HG03175 (cell line): Measurements from ENCODE around the gene BPGM.
"Not testable (repeated sequence)": the region's sequence is repeated elsewhere in the genome, so short reads cannot be mapped to it uniquely, and the experiment has no call there.

Source experiments
- ATAC-seq: cut with Tn5 transposase; IDR thresholded peaks from one replicate; pipeline ENCODE4 v1.9.1; 2021; ENCODE audit warnings: mild to moderate bottlenecking, moderate library complexity; ENCODE audit not compliant: unreplicated experiment

Gene BPGM

GRCh38 chr7:134662166-134662870 lies 15.7 kb downstream of the BPGM start:
- no peak for ATAC-seq

DNA sequence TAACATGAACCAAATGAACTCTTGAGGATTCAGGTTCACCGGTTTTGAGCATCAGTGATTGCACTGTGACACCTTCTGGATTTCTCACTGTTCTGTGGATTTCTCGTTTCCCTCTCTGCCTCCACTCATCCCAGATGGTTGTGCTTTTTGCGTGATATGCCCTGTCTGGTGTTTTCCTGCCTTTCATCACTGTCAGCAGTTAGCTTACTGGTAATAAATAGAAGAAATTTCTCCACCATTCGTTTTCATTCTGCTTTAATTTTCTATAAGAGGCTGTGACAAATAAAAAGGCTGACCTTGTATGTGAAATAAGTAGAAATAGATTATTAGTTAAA lies 16.2 kb downstream of the BPGM start:
- ATAC-seq, result no peak

GRCh38 chr7:134665045-134665444 lies 18.4 kb downstream of the BPGM start:
- ATAC-seq, result not testable (repeated sequence)

DNA sequence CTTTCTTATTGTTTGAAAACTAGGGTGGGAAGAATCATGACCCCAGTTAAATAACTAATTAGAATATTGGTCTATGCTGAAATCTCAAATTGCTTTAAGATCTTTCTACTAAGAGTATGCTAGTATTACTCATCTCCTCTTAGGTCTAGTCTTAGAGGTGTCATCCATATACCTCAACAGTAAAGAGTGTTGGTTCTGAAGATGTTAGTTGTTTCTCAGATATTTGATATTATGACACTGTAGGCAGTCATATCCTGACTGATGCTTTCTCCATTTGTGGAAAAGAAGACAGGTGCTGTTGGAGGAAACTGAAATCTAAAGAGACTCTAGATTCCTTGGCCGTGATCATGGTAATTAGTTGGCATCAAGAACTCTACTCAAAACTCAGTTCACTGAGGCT lies 21.2 kb downstream of the BPGM start:
- ATAC-seq, result no peak

DNA sequence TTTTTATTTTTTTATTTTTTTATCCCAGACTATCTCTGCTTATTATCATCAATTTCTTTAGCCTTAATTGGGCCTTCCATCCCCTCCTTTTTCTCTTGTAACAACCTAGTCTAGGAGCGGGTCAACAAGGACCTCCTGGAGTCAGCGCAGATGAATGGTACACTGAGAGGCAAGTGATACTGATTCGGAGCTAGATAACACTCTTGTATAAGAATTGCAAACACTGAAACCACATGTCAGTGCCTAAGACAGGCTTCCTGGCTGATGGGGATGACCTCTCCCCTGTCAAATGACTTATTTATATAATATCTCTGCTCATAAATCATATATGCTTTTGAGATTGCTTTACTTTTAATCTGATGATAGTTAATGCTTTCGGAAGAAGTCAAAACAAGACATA lies 22.7 kb downstream of the BPGM start:
- no peak for ATAC-seq

DNA sequence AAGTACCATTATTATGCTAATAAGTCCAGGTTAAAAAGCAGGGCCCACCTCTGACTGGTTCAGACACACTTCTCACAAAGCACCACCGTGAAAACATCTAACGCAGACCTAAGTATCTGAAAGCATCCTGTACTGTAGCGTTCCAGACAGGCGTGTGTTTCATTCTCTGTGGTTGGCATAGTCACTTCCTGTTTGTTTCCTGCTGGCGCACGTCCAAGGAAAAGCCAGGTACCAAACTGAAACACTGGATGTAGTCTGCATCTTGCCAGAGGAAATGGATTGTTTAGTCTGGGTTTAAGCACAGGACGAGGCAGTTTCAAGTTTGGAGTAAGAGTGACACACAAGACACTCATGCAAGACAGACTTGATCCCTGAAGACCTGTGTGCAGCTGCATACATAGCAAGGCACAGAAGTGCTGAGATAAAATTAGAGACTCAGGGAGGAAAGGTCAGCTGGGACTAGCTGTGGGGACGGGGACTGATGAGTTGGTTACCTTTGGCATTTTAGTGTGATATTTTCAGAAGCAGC lies 23.3 kb downstream of the BPGM start:
- ATAC-seq, result peak; percentile 72

GRCh38 chr7:134671609-134672008 lies 25.0 kb downstream of the BPGM start:
- ATAC-seq, result no peak

GRCh38 chr7:134674424-134674823 lies 27.8 kb downstream of the BPGM start:
- no peak for ATAC-seq

GRCh38 chr7:134676743-134677142 lies 30.1 kb downstream of the BPGM start:
- ATAC-seq, result no peak

DNA sequence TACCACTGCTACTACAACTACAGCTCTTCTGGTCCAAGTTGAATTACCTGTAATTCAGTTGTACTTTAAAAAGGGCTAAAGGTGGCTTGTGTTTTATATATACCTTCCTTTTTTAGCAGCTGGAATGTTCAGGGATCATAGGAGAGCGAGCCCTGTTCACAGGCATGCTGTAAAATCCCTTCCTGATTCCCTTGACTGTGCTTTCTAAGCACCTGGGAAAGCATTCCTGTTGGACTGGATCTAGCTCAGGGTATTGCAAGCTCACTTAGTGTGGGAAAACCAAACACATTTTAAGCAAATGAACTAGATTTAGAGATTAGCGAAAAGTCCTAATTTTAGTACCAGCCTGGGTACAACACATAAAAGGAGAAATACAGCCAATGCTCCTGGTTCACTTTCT lies 31.5 kb downstream of the BPGM start:
- no peak for ATAC-seq

DNA sequence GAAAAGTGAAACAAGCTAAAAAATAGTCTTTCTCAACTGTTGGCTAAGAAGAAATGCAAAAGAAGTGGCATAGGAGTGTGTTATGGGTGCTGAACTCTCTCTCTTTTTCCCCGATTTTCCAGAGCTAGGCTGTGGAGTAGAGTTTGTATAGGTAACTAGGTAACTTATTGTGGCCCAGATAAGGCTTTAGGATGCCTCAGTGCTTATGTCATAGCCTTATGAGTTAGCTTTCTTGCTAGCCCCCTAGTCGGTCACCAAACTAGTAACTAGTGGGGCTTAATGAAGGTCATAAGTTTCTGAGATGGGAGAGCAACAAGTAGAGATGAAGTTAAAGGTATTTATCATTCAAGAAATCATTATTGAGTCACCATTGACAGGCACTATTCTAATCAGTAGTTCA lies 32.4 kb downstream of the BPGM start:
- no peak for ATAC-seq

DNA sequence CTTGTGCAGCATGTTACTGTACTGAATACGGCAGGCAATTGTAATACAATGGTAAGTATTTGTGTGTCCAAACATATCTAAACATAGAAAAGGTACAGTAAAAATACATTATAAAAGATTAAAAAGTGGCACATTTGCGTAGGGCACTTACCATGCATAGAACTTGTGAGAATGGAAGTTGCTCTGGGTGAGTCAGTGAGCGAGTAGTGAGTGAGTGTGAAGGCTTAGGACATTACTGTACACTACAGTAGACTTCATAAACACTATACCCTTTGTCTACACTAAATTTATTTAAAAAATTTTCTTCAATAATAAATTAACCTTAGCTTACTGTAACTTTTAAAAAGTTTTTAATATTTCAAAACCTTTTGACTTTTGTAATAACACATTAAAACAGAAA lies 37.5 kb downstream of the BPGM start:
- ATAC-seq, result no peak

GRCh38 chr7:134685250-134685649 lies 38.6 kb downstream of the BPGM start:
- no peak for ATAC-seq

- ATAC-seq, result no peak
These were observed 40.1 kb downstream of the BPGM start for GRCh38 chr7:134686786-134687185.

GRCh38 chr7:134689550-134689949 lies 42.9 kb downstream of the BPGM start:
- not testable (repeated sequence) for ATAC-seq

GRCh38 chr7:134690016-134690415 lies 43.4 kb downstream of the BPGM start:
- no peak for ATAC-seq

- ATAC-seq, result no peak
These were observed 44.2 kb downstream of the BPGM start for GRCh38 chr7:134690614-134691504.

DNA sequence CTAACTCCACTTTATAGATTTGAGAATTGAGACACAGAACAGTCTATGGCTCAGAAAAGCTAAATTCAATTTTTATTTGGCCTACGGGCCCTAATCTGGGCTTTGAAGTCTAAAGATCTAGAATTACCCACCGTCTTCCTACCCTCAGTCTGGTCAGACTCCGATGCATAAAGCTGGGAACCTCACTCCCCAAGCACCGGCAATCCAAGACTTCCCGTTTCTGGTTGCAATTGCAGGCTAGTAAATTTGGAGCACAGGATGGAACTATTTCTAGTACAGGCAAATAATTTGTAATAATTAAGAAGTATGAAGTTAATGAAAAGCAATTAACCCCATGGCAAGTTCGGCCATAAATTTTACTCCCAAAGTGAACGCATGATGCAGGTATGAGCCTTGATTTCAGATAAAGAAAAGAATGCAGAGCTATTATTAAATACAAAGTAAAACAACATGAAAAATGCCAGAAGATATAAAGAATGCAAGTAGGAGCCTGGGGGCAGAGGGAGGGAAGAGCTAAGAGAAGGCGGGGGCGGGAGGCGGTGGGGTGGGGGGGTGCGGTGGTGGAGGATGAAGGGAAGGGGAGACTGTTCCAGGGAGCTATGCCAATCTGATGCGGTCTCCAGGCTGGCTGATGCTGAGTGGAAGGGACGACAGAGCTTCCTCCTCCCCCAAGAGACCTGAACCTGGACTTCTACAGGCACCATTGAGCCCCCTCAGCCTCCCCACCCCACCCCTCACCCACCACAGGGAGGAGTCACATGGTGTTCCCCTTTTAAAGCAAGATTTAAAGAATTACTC lies 45.1 kb downstream of the BPGM start:
- no peak for ATAC-seq

DNA sequence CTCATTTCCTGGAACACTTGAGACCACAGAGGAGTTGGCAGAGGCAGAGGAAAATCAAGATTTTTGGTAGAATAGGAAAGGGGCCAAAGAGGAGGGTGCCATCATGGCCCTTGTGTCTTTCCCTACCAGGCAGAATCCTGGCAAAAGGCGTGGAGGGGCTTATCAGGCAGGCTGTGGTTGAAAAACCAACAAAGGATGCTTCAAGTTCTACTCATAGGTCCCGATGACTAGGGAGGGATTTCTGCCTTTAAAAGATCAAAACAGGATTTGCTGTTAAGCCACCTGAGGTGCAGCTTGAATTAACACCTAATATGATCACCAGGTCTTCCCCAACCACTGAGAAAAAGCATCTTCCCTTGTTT lies 45.7 kb downstream of the BPGM start:
- ATAC-seq, result no peak

DNA sequence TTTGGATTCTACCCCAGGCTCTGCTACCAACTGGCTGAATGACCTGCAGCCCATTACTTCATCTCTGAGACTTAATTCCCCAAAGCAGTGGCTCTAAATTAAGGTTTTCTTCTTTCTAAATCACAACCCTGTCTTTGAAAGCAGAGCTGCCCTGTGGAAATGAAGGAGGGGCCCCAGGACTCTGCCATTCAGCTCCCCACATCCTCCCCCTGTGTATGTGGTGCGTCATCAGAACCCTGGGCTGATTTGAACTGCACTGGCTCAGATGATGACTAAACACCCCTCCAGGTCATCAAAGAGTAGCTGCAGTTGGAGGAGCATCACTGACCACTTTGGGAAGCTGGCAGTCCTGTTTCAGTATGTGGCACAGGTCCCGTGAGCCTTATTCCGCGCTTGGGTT lies 46.6 kb downstream of the BPGM start:
- no peak for ATAC-seq

GRCh38 chr7:134694299-134694698 lies 47.6 kb downstream of the BPGM start:
- no peak for ATAC-seq
